Measurements from ENCODE around the gene TBC1D17.

- TF ChIP-seq CTCF (IDR thresholded peaks at IDR 0.05; ENCODE audit: poor library complexity, severe bottlenecking): no peak
- TF ChIP-seq EP300 (conservative IDR thresholded peaks at IDR 0.05; ENCODE audit: poor library complexity, severe bottlenecking): no peak
These were observed 54.0 kb downstream of the TBC1D17 start for GRCh38 chr19:49931293-49932040.

All from neural cell (in vitro differentiated cells).